Mesendoderm (in vitro differentiated cells): ENCODE measurements around the gene SNX8.

Experiments
- DNase-seq: peaks from one replicate; pipeline ENCODE4 v3.0.0; 2013
- H2AK5ac ChIP-seq: 2 replicates; pipeline ENCODE4 v1.6.1; 2013; ENCODE audit warnings: low read length, inconsistent platforms
- H2BK120ac ChIP-seq: 2 replicates; pipeline ENCODE4 v1.6.1; 2013; ENCODE audit warnings: low read depth, mild to moderate bottlenecking, low read length, moderate library complexity, mixed read lengths
- H2BK15ac ChIP-seq: replicated peaks from 2 replicates; pipeline ENCODE4 v1.6.1; 2013; ENCODE audit warnings: low read depth, mild to moderate bottlenecking, moderate library complexity
- H2BK5ac ChIP-seq: 2 replicates; pipeline ENCODE4 v1.6.1; 2013; ENCODE audit warnings: low read length, inconsistent platforms
- H3K18ac ChIP-seq: 2 replicates; pipeline ENCODE4 v1.6.1; 2013; ENCODE audit warnings: mild to moderate bottlenecking, low read length, mixed read lengths
- H3K23ac ChIP-seq: one replicate; pipeline ENCODE4 v1.6.1; 2013; ENCODE audit warnings: low read length
- H3K27ac ChIP-seq: 2 replicates; pipeline ENCODE4 v1.5.1; 2013; ENCODE audit warnings: low read depth, mild to moderate bottlenecking, inconsistent platforms, low read length, moderate library complexity
- H3K27me3 ChIP-seq: 2 replicates; pipeline ENCODE4 v1.6.1; 2013; ENCODE audit warnings: low read length, control low read depth, mild to moderate bottlenecking, inconsistent platforms; ENCODE audit not compliant: insufficient read depth, poor library complexity
- H3K36me3 ChIP-seq: 2 replicates; pipeline ENCODE4 v1.6.1; 2013; ENCODE audit warnings: low read length, inconsistent platforms; ENCODE audit not compliant: control insufficient read depth, insufficient read depth
- H3K4ac ChIP-seq: one replicate; pipeline ENCODE4 v1.6.1; 2013; ENCODE audit warnings: low read depth, mild to moderate bottlenecking, low read length, moderate library complexity
- H3K4me1 ChIP-seq: 2 replicates; pipeline ENCODE4 v1.6.1; 2013; ENCODE audit warnings: low read depth, low read length, inconsistent platforms; ENCODE audit not compliant: control insufficient read depth
- H3K4me2 ChIP-seq: 2 replicates; pipeline ENCODE4 v1.6.1; 2013; ENCODE audit warnings: low read length
- H3K4me3 ChIP-seq: 2 replicates; pipeline ENCODE4 v1.5.1; 2013; ENCODE audit warnings: mild to moderate bottlenecking, low read length
- H3K56ac ChIP-seq: one replicate; pipeline ENCODE4 v1.6.1; 2013; ENCODE audit warnings: low read length
- H3K79me1 ChIP-seq: 2 replicates; pipeline ENCODE4 v1.6.1; 2013; ENCODE audit warnings: low read length, inconsistent platforms
- H3K79me2 ChIP-seq: 2 replicates; pipeline ENCODE4 v1.6.1; 2013; ENCODE audit warnings: mild to moderate bottlenecking, low read length; ENCODE audit not compliant: control insufficient read depth, insufficient read depth
- H3K9ac ChIP-seq: 2 replicates; pipeline ENCODE4 v1.6.1; 2013; ENCODE audit warnings: low read length, inconsistent platforms
- H4K5ac ChIP-seq: one replicate; pipeline ENCODE4 v1.6.1; 2013; ENCODE audit warnings: low read length
- H4K8ac ChIP-seq: one replicate; pipeline ENCODE4 v1.6.1; 2013; ENCODE audit warnings: low read depth, mild to moderate bottlenecking, control low read depth, low read length, moderate library complexity
- WGBS: extraction: QIAGEN DNeasy Blood & Tissue Kit; methylation state at CpG from one replicate; pipeline ENCODE4 v1.1.7; 2013; ENCODE audit warnings: low lambda C conversion rate, missing lambda C conversion rate; ENCODE audit not compliant: insufficient coverage; ENCODE audit errors: extremely low coverage; 5-methylcytosine and 5-hydroxymethylcytosine counted together

Gene SNX8

GRCh38 chr7:2255145-2256139 lies 58.8 kb downstream of the SNX8 start:
- no CpG with 5 or more reads among the region's 33 CpGs for WGBS
- no peaks in the 10 kb centered on the region for H3K4me1 ChIP-seq
- H3K27me3 ChIP-seq = no peaks in the 10 kb centered on the region

GRCh38 chr7:2254429-2255144 lies 59.7 kb downstream of the SNX8 start:
- H3K36me3 ChIP-seq = no peaks in the 10 kb centered on the region
- no peak overlapping the region for H3K27ac ChIP-seq
- no peaks in the 10 kb centered on the region for H3K79me2 ChIP-seq
- DNase-seq = no peak
- H3K4me3 ChIP-seq = no peak overlapping the region
- no peak overlapping the region for H4K5ac ChIP-seq
- no peak overlapping the region for H3K23ac ChIP-seq
- no peak overlapping the region for H2BK5ac ChIP-seq
- no peak overlapping the region for H3K9ac ChIP-seq
- H3K4me1 ChIP-seq = no peaks in the 10 kb centered on the region
- no peak overlapping the region for H3K4ac ChIP-seq
- H3K4me2 ChIP-seq = no peak overlapping the region
- no peak overlapping the region for H2AK5ac ChIP-seq
- no peak overlapping the region for H3K56ac ChIP-seq
- H3K79me1 ChIP-seq = no peaks in the 10 kb centered on the region
- no peak overlapping the region for H4K8ac ChIP-seq
- H3K27me3 ChIP-seq = no peaks in the 10 kb centered on the region
- no CpG with 5 or more reads among the region's 31 CpGs for WGBS
- no peak overlapping the region for H2BK15ac ChIP-seq
- no peak overlapping the region for H2BK120ac ChIP-seq
- no peak overlapping the region for H3K18ac ChIP-seq

More at GRCh38 chr7:2255145-2256139, 58.8 kb downstream of the SNX8 start:
- Histone ChIP-seq H4K5ac (no peak overlapping the region), H3K27ac (no peak overlapping the region), H3K79me1 (no peaks in the 10 kb centered on the region), H3K36me3 (no peaks in the 10 kb centered on the region), H4K8ac (no peak overlapping the region), H3K23ac (no peak overlapping the region), H3K56ac (no peak overlapping the region), H2BK15ac (no peak overlapping the region), H3K9ac (no peak overlapping the region), H2BK5ac (no peak overlapping the region), H2AK5ac (no peak overlapping the region), H3K79me2 (no peaks in the 10 kb centered on the region), H3K18ac (no peak overlapping the region), H3K4me2 (no peak overlapping the region), H3K4ac (no peak overlapping the region), H3K4me3 (no peak overlapping the region), H2BK120ac (no peak overlapping the region)
- no peak for DNase-seq

GRCh38 chr7:2253525-2254244 lies 60.6 kb downstream of the SNX8 start:
- Histone ChIP-seq H3K4me1 (no peaks in the 10 kb centered on the region), H3K23ac (no peak overlapping the region), H3K18ac (no peak overlapping the region), H3K79me1 (no peaks in the 10 kb centered on the region), H4K8ac (no peak overlapping the region), H3K56ac (no peak overlapping the region), H3K4ac (no peak overlapping the region), H3K4me3 (no peak overlapping the region), H2AK5ac (no peak overlapping the region), H3K36me3 (no peaks in the 10 kb centered on the region), H3K9ac (no peak overlapping the region), H4K5ac (no peak overlapping the region), H3K27me3 (no peaks in the 10 kb centered on the region), H3K4me2 (no peak overlapping the region), H2BK15ac (no peak overlapping the region), H3K79me2 (no peaks in the 10 kb centered on the region), H2BK120ac (no peak overlapping the region), H2BK5ac (no peak overlapping the region), H3K27ac (no peak overlapping the region)
- no CpG with 5 or more reads among the region's 32 CpGs for WGBS
- DNase-seq = no peak

DNA sequence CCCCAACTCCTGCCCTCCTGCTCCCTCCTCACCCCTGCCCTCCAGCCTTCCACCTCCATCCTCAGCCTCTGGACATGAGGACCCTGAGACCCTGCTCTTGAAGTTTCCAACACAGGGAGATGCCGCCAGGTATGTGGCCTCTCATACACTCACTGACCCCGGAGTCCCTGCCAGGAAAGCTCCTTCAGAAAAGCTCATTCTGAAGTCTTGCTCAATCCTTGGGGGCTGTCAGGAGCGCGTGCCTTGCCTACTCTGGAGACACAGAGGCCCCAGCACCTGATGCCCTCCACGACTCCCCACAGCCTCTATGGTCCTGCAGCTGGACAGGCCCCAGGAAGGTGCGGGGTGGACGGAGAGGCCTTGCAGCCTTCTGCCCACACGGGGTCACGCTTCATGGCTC lies 61.2 kb downstream of the SNX8 start:
- no peak overlapping the region for H2BK15ac ChIP-seq
- no peaks in the 10 kb centered on the region for H3K27me3 ChIP-seq
- no peak overlapping the region for H2AK5ac ChIP-seq
- H3K4me1 ChIP-seq = no peaks in the 10 kb centered on the region
- H3K18ac ChIP-seq = no peak overlapping the region
- no peak overlapping the region for H3K4me3 ChIP-seq
- H3K79me1 ChIP-seq = no peaks in the 10 kb centered on the region
- H2BK120ac ChIP-seq = no peak overlapping the region
- H3K36me3 ChIP-seq = no peaks in the 10 kb centered on the region
- no peak overlapping the region for H2BK5ac ChIP-seq
- no peak overlapping the region for H4K8ac ChIP-seq
- DNase-seq = no peak
- no peak overlapping the region for H3K4ac ChIP-seq
- H3K23ac ChIP-seq = no peak overlapping the region
- no peak overlapping the region for H4K5ac ChIP-seq
- no CpG with 5 or more reads among the region's 9 CpGs for WGBS
- H3K79me2 ChIP-seq = no peaks in the 10 kb centered on the region
- H3K56ac ChIP-seq = no peak overlapping the region
- H3K27ac ChIP-seq = no peak overlapping the region
- H3K4me2 ChIP-seq = no peak overlapping the region
- H3K9ac ChIP-seq = no peak overlapping the region

- Histone ChIP-seq H4K5ac (no peak overlapping the region), H3K18ac (no peak overlapping the region), H2BK120ac (no peak overlapping the region), H4K8ac (no peak overlapping the region), H3K4me3 (no peak overlapping the region), H3K9ac (no peak overlapping the region), H3K23ac (no peak overlapping the region), H2BK15ac (no peak overlapping the region), H3K4me1 (no peaks in the 10 kb centered on the region), H2BK5ac (no peak overlapping the region), H3K27me3 (no peaks in the 10 kb centered on the region), H3K79me2 (no peaks in the 10 kb centered on the region), H3K4me2 (no peak overlapping the region), H3K36me3 (no peaks in the 10 kb centered on the region), H3K79me1 (no peaks in the 10 kb centered on the region), H3K27ac (no peak overlapping the region), H2AK5ac (no peak overlapping the region), H3K4ac (no peak overlapping the region), H3K56ac (no peak overlapping the region)
- no CpG with 5 or more reads among the region's 24 CpGs for WGBS
- no peak for DNase-seq
These were observed 62.1 kb downstream of the SNX8 start for GRCh38 chr7:2251841-2252771.
